Liver (tissue), 9 donors: ENCODE results near the gene CX3CL1. TPM values are rescaled to one million over a fixed set of nuclear protein-coding genes. Genes with fewer than 3 reads are reported as not detected.

Source experiments
- DNase-seq: peaks from one replicate; pipeline ENCODE4 v3.0.0-alpha.2; 2017; ENCODE audit warnings: low spot score
- H3K27ac ChIP-seq, 2 donors: one replicate each; pipeline ENCODE4 v1.7.0; 2013; ENCODE audit warnings: inconsistent platforms in 2 of 2, low read length in 2 of 2, control low read depth in 1 of 2, low read depth in 1 of 2, mild to moderate bottlenecking in 1 of 2
- H3K27me3 ChIP-seq, 4 donors: one replicate each; pipeline versions ENCODE4 v1.6.1 to v1.7.0; 2013; ENCODE audit warnings: low read length in 3 of 4, inconsistent platforms in 1 of 4, mild to moderate bottlenecking in 1 of 4, moderate library complexity in 1 of 4; ENCODE audit not compliant: control insufficient read depth in 4 of 4, insufficient read depth in 4 of 4
- H3K36me3 ChIP-seq, 4 donors: one replicate each; pipeline versions ENCODE4 v1.6.1 to v1.7.0; 2013; ENCODE audit warnings: low read length in 3 of 4, mild to moderate bottlenecking in 3 of 4, low read depth in 1 of 4, moderate library complexity in 1 of 4; ENCODE audit not compliant: control insufficient read depth in 4 of 4, insufficient read depth in 3 of 4
- H3K4me1 ChIP-seq, 4 donors: one replicate each; pipeline versions ENCODE4 v1.6.1 to v1.7.0; 2013; ENCODE audit warnings: low read length in 3 of 4, mild to moderate bottlenecking in 3 of 4, moderate library complexity in 1 of 4; ENCODE audit not compliant: control insufficient read depth in 4 of 4, insufficient read depth in 4 of 4
- H3K4me3 ChIP-seq, 3 donors: one replicate each; pipeline versions ENCODE4 v1.6.1 to v1.7.0; 2013; ENCODE audit warnings: low read length in 3 of 3, control low read depth in 1 of 3, low read depth in 1 of 3, mild to moderate bottlenecking in 1 of 3
- H3K9ac ChIP-seq, 2 donors: one replicate each; pipeline ENCODE4 v1.7.0; 2013; ENCODE audit warnings: low read length in 2 of 2, mild to moderate bottlenecking in 2 of 2, moderate library complexity in 2 of 2, control low read depth in 1 of 2, low read depth in 1 of 2
- H3K9me3 ChIP-seq, 4 donors: one replicate each; pipeline versions ENCODE4 v1.6.1 to v1.7.0; 2013; ENCODE audit warnings: low read length in 3 of 4; ENCODE audit not compliant: control insufficient read depth in 4 of 4
- CTCF ChIP-seq: fragments of 150-350 bp; IDR thresholded peaks from 2 replicates; pipeline ENCODE4 v1.5.1; 2017; ENCODE audit warnings: improper control_type of control experiment, low read depth, low read length; ENCODE audit not compliant: missing input control
- EGR1 ChIP-seq, 2 donors: IDR thresholded peaks; 2 replicates each; pipeline ENCODE4 v1.6.1; 2016 to 2018; ENCODE audit warnings: antibody characterized with exemption in 2 of 2, low read depth in 2 of 2
- FOXA1 ChIP-seq: IDR thresholded peaks from 2 replicates; pipeline ENCODE4 v1.6.1; 2016; ENCODE audit warnings: antibody characterized with exemption
- FOXA2 ChIP-seq: IDR thresholded peaks from 2 replicates; pipeline ENCODE4 v1.6.1; 2016; ENCODE audit warnings: antibody characterized with exemption
- HNF4A ChIP-seq, 2 donors: conservative IDR thresholded peaks; 2 replicates each; pipeline ENCODE4 v1.6.1; 2016; ENCODE audit warnings: antibody characterized with exemption in 2 of 2, mild to moderate bottlenecking in 2 of 2
- HNF4G ChIP-seq: IDR thresholded peaks from 2 replicates; pipeline ENCODE4 v1.6.1; 2016; ENCODE audit warnings: antibody characterized with exemption
- MAX ChIP-seq: IDR thresholded peaks from 2 replicates; pipeline ENCODE4 v1.6.1; 2016; ENCODE audit warnings: antibody characterized with exemption
- RAD21 ChIP-seq, 2 donors: IDR thresholded peaks; 2 replicates each; pipeline ENCODE4 v1.6.1; 2016; ENCODE audit warnings: antibody characterized with exemption in 2 of 2, mild to moderate bottlenecking in 2 of 2
- REST ChIP-seq: IDR thresholded peaks from 2 replicates; pipeline ENCODE4 v1.6.1; 2016; ENCODE audit warnings: antibody characterized with exemption, mild to moderate bottlenecking
- RXRA ChIP-seq, 2 donors: IDR thresholded peaks; 2 replicates each; pipeline ENCODE4 v1.6.1; 2017 to 2018; ENCODE audit warnings: antibody characterized with exemption in 2 of 2, mild to moderate bottlenecking in 1 of 2
- SP1 ChIP-seq: IDR thresholded peaks from 2 replicates; pipeline ENCODE4 v1.6.1; 2018; ENCODE audit warnings: antibody characterized with exemption, mild to moderate bottlenecking
- WGBS: extraction: QIAGEN DNeasy Blood & Tissue Kit; methylation state at CpG from one replicate; pipeline ENCODE4 v1.1.7; 2013; 5-methylcytosine and 5-hydroxymethylcytosine counted together
- polyA plus RNA-seq, 2 donors: library from polyadenylated mRNA; stranded (reverse) in 1 of 2; unstranded in 1 of 2; fragments of 200-250 nt in 1 of 2; fragments of >200 nt in 1 of 2; fragmentation: Nextera tagmentation in 1 of 2; extraction: Ambion mirVana in 1 of 2; gene quantifications; one replicate each; pipeline versions ENCODE4 v1.2.1 to v1.2.3, GENCODE V29; 2013 to 2015
- total RNA-seq, 2 donors: library from RNA; depleted of rRNA; stranded (reverse); fragments of >200 nt; gene quantifications; one replicate each; pipeline ENCODE4 v1.2.3, GENCODE V29; 2014
- TF ChIP-seq, protein P1 (sequence below): IDR thresholded peaks from 2 replicates; pipeline ENCODE4 v1.6.1; 2016; ENCODE audit warnings: antibody characterized with exemption
- donor health status: healthy.
- donor health status: healthy.
- donor health status: healthy.
- donor health status: healthy.
- donor health status: healthy.

CX3CL1 gene
- total and polyA plus RNA-seq, 4 donors = 2.5 to 5.9 (median 5.1) TPM

- Histone ChIP-seq H3K9ac (no peak overlapping the region), H3K27ac (no peak overlapping the region), H3K27me3 (no peaks in the 10 kb centered on the region), H3K4me1 (peaks cover 0 to 3% (median 2%) of the 10 kb centered on the region in 4 donors), H3K9me3 (no peaks in the 10 kb centered on the region), H3K36me3 (no peaks in the 10 kb centered on the region), H3K4me3 (no peak overlapping the region)
- TF ChIP-seq MAX (no peak), HNF4G (no peak), EGR1 (IDR thresholded peaks at IDR 0.05; ENCODE audit: low read depth in 2 of 2) (no peak), SP1 (no peak), FOXA1 (no peak)
- TF ChIP-seq, protein P1, sequence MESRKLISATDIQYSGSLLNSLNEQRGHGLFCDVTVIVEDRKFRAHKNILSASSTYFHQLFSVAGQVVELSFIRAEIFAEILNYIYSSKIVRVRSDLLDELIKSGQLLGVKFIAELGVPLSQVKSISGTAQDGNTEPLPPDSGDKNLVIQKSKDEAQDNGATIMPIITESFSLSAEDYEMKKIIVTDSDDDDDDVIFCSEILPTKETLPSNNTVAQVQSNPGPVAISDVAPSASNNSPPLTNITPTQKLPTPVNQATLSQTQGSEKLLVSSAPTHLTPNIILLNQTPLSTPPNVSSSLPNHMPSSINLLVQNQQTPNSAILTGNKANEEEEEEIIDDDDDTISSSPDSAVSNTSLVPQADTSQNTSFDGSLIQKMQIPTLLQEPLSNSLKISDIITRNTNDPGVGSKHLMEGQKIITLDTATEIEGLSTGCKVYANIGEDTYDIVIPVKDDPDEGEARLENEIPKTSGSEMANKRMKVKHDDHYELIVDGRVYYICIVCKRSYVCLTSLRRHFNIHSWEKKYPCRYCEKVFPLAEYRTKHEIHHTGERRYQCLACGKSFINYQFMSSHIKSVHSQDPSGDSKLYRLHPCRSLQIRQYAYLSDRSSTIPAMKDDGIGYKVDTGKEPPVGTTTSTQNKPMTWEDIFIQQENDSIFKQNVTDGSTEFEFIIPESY = no peak
- DNase-seq = no peak
- 82% methylated on average over 12 of the region's 12 CpGs for WGBS
Measured at GRCh38 chr16:57411362-57411976, 39.2 kb downstream of the CX3CL1 start.

DNA sequence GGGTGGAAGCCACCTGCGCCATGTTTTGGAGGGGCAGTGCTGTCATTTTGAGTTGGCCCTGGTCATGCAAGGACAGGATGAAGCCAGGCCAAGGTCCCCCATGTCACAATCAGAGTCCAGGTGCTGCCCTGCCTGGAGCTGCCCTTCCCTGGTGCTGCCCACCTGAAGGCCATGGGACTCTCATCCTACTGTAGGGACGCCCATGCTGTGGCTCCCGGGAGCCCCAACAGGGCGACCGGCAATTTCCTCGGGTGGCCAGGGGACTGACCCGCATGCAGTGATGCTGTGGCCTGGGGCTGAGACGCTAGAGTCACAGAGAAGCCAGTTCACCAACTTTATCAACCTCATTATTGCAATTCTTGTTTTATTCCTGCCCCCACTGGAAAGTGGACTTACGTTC, 40.3 kb downstream of the CX3CL1 start:
- H3K9ac ChIP-seq = no peak overlapping the region
- no peak for TF ChIP-seq FOXA1
- H3K9me3 ChIP-seq = no peaks in the 10 kb centered on the region
- peaks cover 5 to 14% (median 9%) of the 10 kb centered on the region in 4 donors for H3K4me1 ChIP-seq
- no peak overlapping the region for H3K4me3 ChIP-seq
- WGBS = 94% methylated on average over 9 of the region's 9 CpGs
- H3K27me3 ChIP-seq = no peaks in the 10 kb centered on the region
- no peaks in the 10 kb centered on the region for H3K36me3 ChIP-seq
- H3K27ac ChIP-seq = no peak overlapping the region
- no peak for DNase-seq

GRCh38 chr16:57413301-57413730, 41.0 kb downstream of the CX3CL1 start:
- Histone ChIP-seq H3K9ac (no peak overlapping the region), H3K27ac (no peak overlapping the region), H3K4me1 (peaks cover 6 to 19% (median 13%) of the 10 kb centered on the region in 4 donors), H3K27me3 (no peaks in the 10 kb centered on the region), H3K4me3 (no peak overlapping the region), H3K36me3 (no peaks in the 10 kb centered on the region), H3K9me3 (no peaks in the 10 kb centered on the region)
- 87% methylated on average over 5 of the region's 5 CpGs for WGBS
- TF ChIP-seq EGR1 (IDR thresholded peaks at IDR 0.05; ENCODE audit: low read depth in 2 of 2) (no peak), MAX (no peak), FOXA1 (no peak), REST (no peak), CTCF (no peak), SP1 (no peak), RAD21 (IDR thresholded peaks at IDR 0.05) (no peak), FOXA2 (no peak), RXRA (IDR thresholded peaks at IDR 0.05) (no peak), HNF4A (conservative IDR thresholded peaks at IDR 0.05) (no peak), HNF4G (no peak)
- TF ChIP-seq, protein P1 = no peak
- DNase-seq = no peak
